ENCODE measurements around the gene PTPRN2. TPM values are rescaled to one million over a fixed set of nuclear protein-coding genes. Genes with fewer than 3 reads are reported as not detected.

The PTPRN2 gene
- total RNA-seq, 5 donors from 2014 or later (not counting 1 experiment from before 2014, with no cell fraction given) = 0.60 to 1.7 (median 0.82) TPM

DNA sequence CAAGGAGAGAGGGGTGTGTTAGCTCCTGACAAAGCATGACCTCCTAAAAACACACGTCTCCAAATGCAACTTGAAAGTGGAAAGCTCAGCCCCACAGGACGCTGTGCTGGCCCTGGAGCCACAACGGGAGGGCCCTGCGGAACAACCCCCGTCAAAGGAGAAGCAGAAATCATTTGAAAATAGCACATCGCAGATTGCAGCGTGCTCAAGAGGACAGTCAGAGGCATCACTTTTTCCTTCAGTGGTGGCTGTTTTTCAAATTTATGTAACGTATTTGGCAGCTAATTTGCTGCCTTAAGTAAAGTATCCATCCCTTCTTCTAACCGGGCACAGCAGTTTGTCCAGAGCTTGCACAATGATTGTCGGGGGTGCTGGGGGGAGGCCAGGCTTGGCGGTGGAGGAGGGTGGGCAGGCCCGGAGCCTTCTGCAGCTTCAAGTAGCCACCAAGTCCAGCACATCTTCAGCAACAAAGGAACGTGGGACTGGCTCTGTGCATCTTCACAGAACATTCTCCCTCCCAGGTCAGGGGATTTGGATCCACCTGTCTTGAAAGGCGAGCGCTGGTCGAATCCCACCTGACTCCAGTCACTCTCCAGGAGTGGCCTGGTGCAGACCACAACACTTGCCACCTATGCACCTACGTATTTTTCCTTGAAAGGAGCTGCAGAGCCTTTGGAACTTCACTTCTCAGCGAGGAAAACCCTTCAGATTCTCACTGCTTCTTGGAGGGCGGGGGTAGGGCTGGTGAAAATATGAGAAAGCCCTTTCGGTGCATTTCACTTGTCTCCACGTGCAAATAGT, 904.5 kb downstream of the PTPRN2 start:
- H3K27ac ChIP-seq (ENCODE audit: low read length) = no peak overlapping the region
- peaks cover 2 to 20% of the 10 kb centered on the region in 2 experiments for H3K4me1 ChIP-seq (ENCODE audit: control insufficient read depth in 1 of 2, extremely low read depth in 1 of 2, insufficient read depth in 2 of 2, low read length in 2 of 2)
- Mint-ChIP-seq H3K4me1 (peaks cover 23 to 29% (median 25%) of the 10 kb centered on the region in 3 donors), H3K9me3 (no peaks in the 10 kb centered on the region), H3K36me3 (no peaks in the 10 kb centered on the region), H3K27ac (no peak overlapping the region), H3K4me3 (peak overlapping the region in 1 of 3 donors; percentile 68), H3K27me3 (peaks cover 79% of the 10 kb centered on the region in 2 donors)
- no peak overlapping the region for H3K4me3 ChIP-seq (ENCODE audit: control insufficient read depth in 1 of 2, extremely low read depth in 1 of 2, low read length in 1 of 2)
- peaks cover 16 to 52% of the 10 kb centered on the region in 2 experiments for H3K27me3 ChIP-seq (replicated peaks in 1 of 2; ENCODE audit: control insufficient read depth in 2 of 2, extremely low read depth in 1 of 2, insufficient read depth in 2 of 2, low read length in 1 of 2)
- no peaks in the 10 kb centered on the region for H3K9me3 ChIP-seq
- H3K36me3 ChIP-seq (ENCODE audit: control insufficient read depth in 2 of 2, extremely low read depth in 1 of 2, insufficient read depth in 1 of 2, low read length in 1 of 2) = no peaks in the 10 kb centered on the region
- DNase-seq = no peak
- WGBS (ENCODE audit: insufficient coverage) = 31% methylated on average over 9 of the region's 21 CpGs
- ChIA-PET POLR2A (no interaction called here), CTCF (interaction anchor here in 1 of 2 donors (1.2 kb wide), 1 partner anchor 37 kb away, joined by 4 read pairs; no protein-coding TSS in a partner anchor)
- no peak for ATAC-seq (replicated peaks in 1 of 4)

DNA sequence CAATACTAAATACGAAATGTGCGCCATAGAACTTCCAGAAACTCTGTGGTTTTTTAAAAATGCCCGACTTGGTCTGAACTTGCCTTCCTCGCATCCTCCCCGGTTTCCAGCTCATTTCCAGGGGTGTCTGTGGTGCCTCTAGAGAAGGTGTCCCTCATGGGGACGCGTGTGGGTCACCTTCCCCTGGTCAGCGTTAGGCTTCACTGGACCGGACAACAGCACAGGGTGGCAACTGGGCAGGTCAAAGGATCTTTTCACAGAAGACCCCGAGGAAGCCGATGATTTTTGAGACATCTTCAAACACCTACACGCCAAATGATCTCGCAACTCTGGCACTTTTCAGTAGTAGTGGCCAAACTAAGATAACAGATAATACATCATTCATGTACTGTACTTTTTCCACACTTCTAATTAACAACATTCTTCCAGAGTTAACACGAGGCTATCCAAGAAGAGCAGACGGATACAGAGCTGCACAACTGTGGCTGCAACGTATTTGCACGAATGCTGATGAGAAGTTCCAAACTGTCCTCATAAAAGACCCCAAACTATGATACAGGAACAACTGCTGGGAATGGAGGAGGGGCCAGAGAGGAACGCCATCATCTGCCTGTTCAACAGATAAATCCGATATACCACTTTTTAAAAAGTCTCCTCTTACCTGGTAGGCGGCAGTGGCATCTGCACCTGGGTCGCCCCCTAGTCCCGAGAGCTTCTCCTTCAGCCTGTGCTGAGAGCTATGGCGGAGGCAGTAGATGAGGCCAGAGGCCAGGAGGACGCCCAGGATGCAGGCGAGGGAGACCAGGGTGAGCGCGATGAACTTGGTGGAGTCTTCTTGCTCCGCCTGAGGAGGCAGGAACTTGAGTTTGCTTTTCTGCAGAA, 905.3 kb downstream of the PTPRN2 start:
- Mint-ChIP-seq H3K27me3 (peaks cover 78% of the 10 kb centered on the region in 2 donors), H3K9me3 (no peaks in the 10 kb centered on the region), H3K27ac (no peak overlapping the region), H3K36me3 (no peaks in the 10 kb centered on the region), H3K4me3 (peak overlapping the region in 1 of 3 donors; percentile 68), H3K4me1 (peaks cover 22 to 29% (median 23%) of the 10 kb centered on the region in 3 donors)
- Histone ChIP-seq H3K27me3 (replicated peaks in 1 of 2; ENCODE audit: control insufficient read depth in 2 of 2, extremely low read depth in 1 of 2, insufficient read depth in 2 of 2, low read length in 1 of 2) (peaks cover 15 to 54% of the 10 kb centered on the region in 2 experiments), H3K27ac (ENCODE audit: low read length) (no peak overlapping the region), H3K36me3 (ENCODE audit: control insufficient read depth in 2 of 2, extremely low read depth in 1 of 2, insufficient read depth in 1 of 2, low read length in 1 of 2) (no peaks in the 10 kb centered on the region), H3K4me3 (ENCODE audit: control insufficient read depth in 1 of 2, extremely low read depth in 1 of 2, low read length in 1 of 2) (no peak overlapping the region), H3K9me3 (no peaks in the 10 kb centered on the region), H3K4me1 (ENCODE audit: control insufficient read depth in 1 of 2, extremely low read depth in 1 of 2, insufficient read depth in 2 of 2, low read length in 2 of 2) (peaks cover 2 to 20% of the 10 kb centered on the region in 2 experiments)
- POLR2A ChIA-PET = no interaction called here
- 49% methylated on average over 13 of the region's 28 CpGs for WGBS (ENCODE audit: insufficient coverage)
- CTCF ChIA-PET = interaction anchor here in 1 of 2 donors (1.2 kb wide), 1 partner anchor 38 kb away, joined by 4 read pairs; no protein-coding TSS in a partner anchor
- peak in 1 of 35 experiments; percentile 18 for DNase-seq
- no peak for ATAC-seq (replicated peaks in 1 of 4)

DNA sequence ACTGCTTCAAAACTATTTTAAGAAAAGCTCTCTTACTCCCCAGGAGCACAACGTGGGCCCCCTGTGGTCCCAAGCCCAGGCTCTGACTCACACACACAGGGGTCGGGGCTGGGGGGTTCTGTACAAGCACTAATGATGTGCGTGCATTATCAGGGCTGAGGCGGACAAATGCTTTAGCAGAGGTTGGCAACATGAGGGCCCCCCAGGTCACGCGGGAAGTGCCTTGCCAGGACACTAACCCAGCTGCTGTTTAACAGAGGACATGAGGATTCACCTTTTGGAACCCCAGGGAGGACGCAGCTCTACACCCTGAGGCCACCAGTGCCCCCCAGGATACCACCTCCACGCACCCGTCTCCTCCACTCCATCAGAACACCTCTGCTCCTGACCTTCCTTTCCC, 908.0 kb downstream of the PTPRN2 start:
- ATAC-seq (replicated peaks in 1 of 4) (no peak), DNase-seq (peak in 1 of 35 experiments; percentile 12)
- H3K27ac Mint-ChIP-seq = no peak overlapping the region
- POLR2A ChIA-PET = interaction anchor here in 1 of 2 donors (0.6 kb wide), 1 partner anchor 19 kb away, joined by 3 read pairs; no protein-coding TSS in a partner anchor
- H3K36me3 Mint-ChIP-seq = no peaks in the 10 kb centered on the region
- Histone ChIP-seq H3K4me1 (ENCODE audit: control insufficient read depth in 1 of 2, extremely low read depth in 1 of 2, insufficient read depth in 2 of 2, low read length in 2 of 2) (peaks cover 0 to 7% of the 10 kb centered on the region in 2 experiments), H3K9me3 (no peaks in the 10 kb centered on the region), H3K4me3 (ENCODE audit: control insufficient read depth in 1 of 2, extremely low read depth in 1 of 2, low read length in 1 of 2) (no peak overlapping the region), H3K27ac (ENCODE audit: low read length) (no peak overlapping the region), H3K36me3 (ENCODE audit: control insufficient read depth in 2 of 2, extremely low read depth in 1 of 2, insufficient read depth in 1 of 2, low read length in 1 of 2) (no peaks in the 10 kb centered on the region), H3K27me3 (replicated peaks in 1 of 2; ENCODE audit: control insufficient read depth in 2 of 2, extremely low read depth in 1 of 2, insufficient read depth in 2 of 2, low read length in 1 of 2) (peaks cover 11 to 62% of the 10 kb centered on the region in 2 experiments)
- H3K4me1 Mint-ChIP-seq = peaks cover 13 to 25% (median 18%) of the 10 kb centered on the region in 3 donors
- H3K27me3 Mint-ChIP-seq = peaks cover 81 to 86% of the 10 kb centered on the region in 2 donors
- no peaks in the 10 kb centered on the region for H3K9me3 Mint-ChIP-seq
- CTCF ChIA-PET = no interaction called here
- 72% methylated on average over 5 of the region's 9 CpGs for WGBS (ENCODE audit: insufficient coverage)
- H3K4me3 Mint-ChIP-seq = no peak overlapping the region

DNA sequence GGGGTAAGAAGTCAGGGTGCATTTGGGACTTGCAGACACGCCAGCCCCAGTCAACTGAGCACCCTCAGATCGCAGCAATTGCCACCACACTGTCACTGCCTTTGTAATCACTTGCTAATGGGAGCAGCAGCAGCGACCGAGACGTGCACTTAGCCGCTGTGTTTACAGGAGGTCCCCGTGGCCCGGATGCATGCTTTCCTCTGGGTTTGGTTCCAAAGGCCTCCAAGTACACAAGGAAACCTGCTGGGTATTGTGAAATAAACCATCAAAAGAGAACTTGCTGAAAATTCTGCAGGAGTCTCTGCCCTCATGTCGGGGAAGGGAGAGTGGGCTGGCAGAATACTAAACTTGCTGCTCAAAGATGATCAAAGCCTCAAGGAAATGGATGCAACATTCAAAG, 909.1 kb downstream of the PTPRN2 start:
- ChIA-PET POLR2A (no interaction called here), CTCF (interaction anchor here in 1 of 2 donors (0.5 kb wide), 1 partner anchor 244 kb away, joined by 3 read pairs; no protein-coding TSS in a partner anchor)
- no peak for ATAC-seq (replicated peaks in 1 of 4)
- 31% methylated on average over 5 of the region's 9 CpGs for WGBS (ENCODE audit: insufficient coverage)
- H3K27me3 Mint-ChIP-seq = peaks cover 75 to 82% of the 10 kb centered on the region in 2 donors
- H3K27me3 ChIP-seq (replicated peaks in 1 of 2; ENCODE audit: control insufficient read depth in 2 of 2, extremely low read depth in 1 of 2, insufficient read depth in 2 of 2, low read length in 1 of 2) = peaks cover 11 to 64% of the 10 kb centered on the region in 2 experiments
- H3K36me3 Mint-ChIP-seq = no peaks in the 10 kb centered on the region
- peaks cover 6 to 19% (median 11%) of the 10 kb centered on the region in 3 donors for H3K4me1 Mint-ChIP-seq
- H3K4me3 ChIP-seq (ENCODE audit: control insufficient read depth in 1 of 2, extremely low read depth in 1 of 2, low read length in 1 of 2) = no peak overlapping the region
- no peaks in the 10 kb centered on the region for H3K36me3 ChIP-seq (ENCODE audit: control insufficient read depth in 2 of 2, extremely low read depth in 1 of 2, insufficient read depth in 1 of 2, low read length in 1 of 2)
- H3K27ac ChIP-seq (ENCODE audit: low read length) = no peak overlapping the region
- no peak overlapping the region for H3K4me3 Mint-ChIP-seq
- H3K27ac Mint-ChIP-seq = no peak overlapping the region
- no peaks in the 10 kb centered on the region for H3K4me1 ChIP-seq (ENCODE audit: control insufficient read depth in 1 of 2, extremely low read depth in 1 of 2, insufficient read depth in 2 of 2, low read length in 2 of 2)
- H3K9me3 ChIP-seq = no peaks in the 10 kb centered on the region
- no peak for DNase-seq
- no peaks in the 10 kb centered on the region for H3K9me3 Mint-ChIP-seq

DNA sequence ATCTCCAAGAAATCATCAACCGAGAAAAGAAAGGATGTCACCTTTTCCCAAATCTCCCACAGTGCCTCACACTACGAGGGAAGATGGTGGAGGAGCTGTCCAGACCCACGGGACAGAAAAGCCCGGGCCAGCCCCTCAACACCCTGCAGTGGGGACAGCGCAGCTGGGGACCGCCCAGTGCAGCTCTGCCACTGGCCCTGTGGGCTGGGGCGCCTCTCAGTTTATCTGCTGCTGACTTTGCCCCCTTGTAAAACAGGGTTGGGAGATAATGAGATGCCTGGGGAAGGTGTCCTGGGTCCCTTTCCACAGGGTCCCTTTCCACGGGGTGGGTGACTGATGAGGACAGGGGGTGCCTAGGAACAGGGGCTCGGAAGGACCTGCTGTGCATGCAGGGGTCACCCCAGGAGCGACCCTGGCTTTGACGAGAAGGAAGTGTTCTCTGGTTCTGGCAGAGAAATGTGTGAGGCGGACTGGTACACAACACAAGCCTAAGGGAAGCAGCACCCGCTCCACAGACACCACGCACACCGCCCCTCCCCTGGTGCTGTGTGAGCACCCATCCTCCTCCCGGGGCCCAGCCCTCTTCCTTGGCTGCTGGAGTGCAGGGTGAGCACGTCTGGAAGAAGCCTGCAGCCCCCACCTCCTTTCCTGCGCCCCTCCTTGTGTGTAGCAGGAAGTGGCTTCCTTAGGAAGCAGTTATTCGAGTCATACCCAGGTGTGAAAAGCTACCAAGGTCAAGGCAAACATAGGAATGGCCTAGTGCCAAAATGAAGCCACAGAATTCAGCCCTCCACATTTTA, 911.0 kb downstream of the PTPRN2 start:
- ATAC-seq (replicated peaks in 1 of 4) (no peak), DNase-seq (no peak)
- Histone ChIP-seq H3K36me3 (ENCODE audit: control insufficient read depth in 2 of 2, extremely low read depth in 1 of 2, insufficient read depth in 1 of 2, low read length in 1 of 2) (no peaks in the 10 kb centered on the region), H3K4me3 (ENCODE audit: control insufficient read depth in 1 of 2, extremely low read depth in 1 of 2, low read length in 1 of 2) (no peak overlapping the region), H3K27ac (ENCODE audit: low read length) (no peak overlapping the region), H3K27me3 (replicated peaks in 1 of 2; ENCODE audit: control insufficient read depth in 2 of 2, extremely low read depth in 1 of 2, insufficient read depth in 2 of 2, low read length in 1 of 2) (peaks cover 2 to 51% of the 10 kb centered on the region in 2 experiments), H3K4me1 (ENCODE audit: control insufficient read depth in 1 of 2, extremely low read depth in 1 of 2, insufficient read depth in 2 of 2, low read length in 2 of 2) (no peaks in the 10 kb centered on the region), H3K9me3 (no peaks in the 10 kb centered on the region)
- peaks cover 57 to 73% of the 10 kb centered on the region in 2 donors for H3K27me3 Mint-ChIP-seq
- 79% methylated on average over 12 of the region's 19 CpGs for WGBS (ENCODE audit: insufficient coverage)
- H3K4me3 Mint-ChIP-seq = no peak overlapping the region
- H3K36me3 Mint-ChIP-seq = no peaks in the 10 kb centered on the region
- ChIA-PET CTCF (no interaction called here), POLR2A (no interaction called here)
- no peaks in the 10 kb centered on the region for H3K9me3 Mint-ChIP-seq
- no peak overlapping the region for H3K27ac Mint-ChIP-seq
- H3K4me1 Mint-ChIP-seq = peaks cover 2 to 8% (median 5%) of the 10 kb centered on the region in 3 donors
